Common myeloid progenitor, CD34-positive (primary cell): Measurements from ENCODE around the gene CLDN11.

Source experiments
- CTCF ChIA-PET: fragments of 350-600 bp; sonication (Branson Sonifier 250); formaldehyde crosslinking; loops from one replicate; lab custom pipeline; 2021; ENCODE audit warnings: antibody characterized with exemption; lab: Charles Lee
- POLR2A ChIA-PET: fragments of 350-600 bp; sonication (Branson Sonifier 250); formaldehyde crosslinking; loops from one replicate; lab custom pipeline; 2021; ENCODE audit warnings: antibody characterized with exemption; lab: Charles Lee
- DNase-seq, 3 donors: peaks; one replicate each; pipeline versions ENCODE4 v3.0.0 to v3.0.0-alpha.2; 2013
- H3K27ac ChIP-seq, 2 experiments: 1 replicate in 1 of 2; 2 replicates in 1 of 2; pipeline ENCODE4 v1.7.0; 2013; ENCODE audit warnings: inconsistent platforms in 2 of 2, low read length in 2 of 2, mild to moderate bottlenecking in 2 of 2, low read depth in 1 of 2, moderate library complexity in 1 of 2; ENCODE audit not compliant: severe bottlenecking in 2 of 2, insufficient read depth in 1 of 2, poor library complexity in 1 of 2
- H3K27me3 ChIP-seq, 5 experiments: replicated peaks in 2 of 5; 1 replicate in 3 of 5; 2 replicates in 2 of 5; pipeline versions ENCODE4 v1.6.1 to v1.7.0; 2013; ENCODE audit warnings: low read length in 4 of 5, mild to moderate bottlenecking in 2 of 5, moderate library complexity in 2 of 5, inconsistent platforms in 1 of 5; ENCODE audit not compliant: insufficient read depth in 5 of 5, control insufficient read depth in 4 of 5
- H3K36me3 ChIP-seq, 4 experiments: 1 replicate in 2 of 4; 2 replicates in 2 of 4; pipeline versions ENCODE4 v1.6.1 to v1.7.0; 2013; ENCODE audit warnings: low read length in 3 of 4, control low read depth in 1 of 4, mild to moderate bottlenecking in 1 of 4; ENCODE audit not compliant: control insufficient read depth in 4 of 4, insufficient read depth in 4 of 4
- H3K4me1 ChIP-seq, 4 experiments: 1 replicate in 3 of 4; 2 replicates in 1 of 4; pipeline versions ENCODE4 v1.6.1 to v1.7.1; 2013; ENCODE audit warnings: low read length in 3 of 4, mild to moderate bottlenecking in 3 of 4, control low read depth in 1 of 4, inconsistent platforms in 1 of 4, moderate library complexity in 1 of 4; ENCODE audit not compliant: control insufficient read depth in 4 of 4, insufficient read depth in 4 of 4; ENCODE audit errors: control extremely low read depth in 1 of 4
- H3K4me3 ChIP-seq, 7 experiments: 1 replicate in 4 of 7; 2 replicates in 3 of 7; pipeline versions ENCODE4 v1.5.1 to v1.7.0; 2013; ENCODE audit warnings: mild to moderate bottlenecking in 7 of 7, low read length in 6 of 7, moderate library complexity in 6 of 7, inconsistent platforms in 2 of 7, low read depth in 2 of 7, control low read depth in 1 of 7; ENCODE audit not compliant: insufficient read depth in 4 of 7, control insufficient read depth in 1 of 7; ENCODE audit errors: extremely low read depth in 1 of 7
- H3K9me3 ChIP-seq, 5 experiments: 1 replicate in 4 of 5; 2 replicates in 1 of 5; pipeline versions ENCODE4 v1.6.1 to v1.7.1; 2013; ENCODE audit warnings: low read length in 4 of 5, mild to moderate bottlenecking in 2 of 5, inconsistent platforms in 1 of 5, low read depth in 1 of 5, moderate library complexity in 1 of 5; ENCODE audit not compliant: control insufficient read depth in 4 of 5, insufficient read depth in 2 of 5; ENCODE audit errors: control extremely low read depth in 1 of 5
- WGBS: methylation state at CpG from one replicate; pipeline ENCODE4 v1.1.5; 2013; ENCODE audit not compliant: insufficient coverage; 5-methylcytosine and 5-hydroxymethylcytosine counted together

Gene CLDN11

GRCh38 chr3:170437176-170437575 lies 18.5 kb downstream of the CLDN11 start:
- Histone ChIP-seq H3K36me3 (no peaks in the 10 kb centered on the region), H3K27ac (no peak overlapping the region), H3K4me3 (no peak overlapping the region), H3K4me1 (no peaks in the 10 kb centered on the region), H3K9me3 (peaks cover 0 to 3% (median 0%) of the 10 kb centered on the region in 5 experiments), H3K27me3 (peaks cover 0 to 8% (median 0%) of the 10 kb centered on the region in 5 experiments)
- ChIA-PET POLR2A (no interaction called here), CTCF (no interaction called here)
- DNase-seq, result no peak
- 92% methylated on average over 2 of the region's 4 CpGs for WGBS

DNA sequence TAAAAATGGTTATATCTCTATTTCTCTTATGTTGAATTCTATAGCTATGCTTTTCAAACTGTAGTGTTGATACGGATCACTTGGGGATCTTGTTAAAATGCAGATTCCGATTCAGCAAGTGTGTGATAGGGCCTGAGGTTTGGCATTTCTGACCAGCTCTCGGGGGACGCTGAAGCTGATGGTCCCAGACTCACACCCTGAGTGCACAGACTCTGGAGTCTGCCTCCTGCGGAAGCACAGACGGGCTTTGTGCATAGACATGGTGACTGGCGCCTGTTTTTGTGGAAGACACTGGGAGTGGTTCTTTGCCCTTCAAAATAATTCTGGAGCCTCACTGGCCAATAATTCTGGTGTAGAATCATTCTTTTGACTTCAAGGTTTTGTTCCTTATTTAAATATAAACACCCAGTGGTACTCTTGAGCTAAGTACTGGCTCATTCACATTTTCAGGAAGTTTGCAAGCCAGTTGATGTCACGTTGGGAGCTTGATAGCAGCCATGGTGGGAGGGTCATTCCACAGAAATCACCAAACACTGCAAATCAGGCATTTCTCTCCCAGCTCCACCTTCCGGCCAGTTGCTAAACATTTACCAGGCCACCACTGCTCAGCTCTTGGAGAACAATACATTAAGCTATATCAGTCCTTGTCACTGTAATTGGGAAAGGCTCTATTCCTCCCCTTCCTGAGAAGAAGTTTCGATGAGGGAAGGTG lies 19.2 kb downstream of the CLDN11 start:
- H3K4me3 ChIP-seq, result no peak overlapping the region
- H3K27me3 ChIP-seq, result peaks cover 0 to 11% (median 0%) of the 10 kb centered on the region in 5 experiments
- DNase-seq, result no peak
- ChIA-PET POLR2A (no interaction called here), CTCF (no interaction called here)
- H3K9me3 ChIP-seq, result peaks cover 0 to 3% (median 0%) of the 10 kb centered on the region in 5 experiments
- no peak overlapping the region for H3K27ac ChIP-seq
- H3K36me3 ChIP-seq, result no peaks in the 10 kb centered on the region
- 77% methylated on average over 5 of the region's 10 CpGs for WGBS
- no peaks in the 10 kb centered on the region for H3K4me1 ChIP-seq

GRCh38 chr3:170438836-170439235 lies 20.2 kb downstream of the CLDN11 start:
- ChIA-PET CTCF (no interaction called here), POLR2A (interaction anchor here (0.6 kb wide), 1 partner anchor 22 kb away, joined by 6 read pairs; no protein-coding TSS in a partner anchor)
- WGBS, result no CpG with 5 or more reads among the region's 1 CpG

DNA sequence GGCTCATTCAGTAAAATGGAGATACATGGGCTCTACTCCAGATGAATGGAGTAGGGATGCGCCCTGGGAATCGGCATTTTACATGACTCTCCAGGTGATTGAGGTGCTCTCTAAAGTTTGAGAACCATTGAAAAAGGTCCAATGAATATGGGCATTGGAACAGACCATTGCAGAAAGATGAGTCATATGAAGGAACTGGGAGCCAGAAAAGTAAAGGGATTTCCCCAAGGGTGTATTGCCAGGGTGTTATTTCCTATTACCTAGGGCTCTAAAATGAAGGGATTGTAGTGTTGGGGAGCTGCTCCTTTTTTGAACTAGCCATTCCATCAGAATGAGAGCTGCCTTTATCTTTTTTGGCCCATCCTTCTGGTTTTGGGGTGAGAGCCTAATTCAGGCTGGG lies 21.7 kb downstream of the CLDN11 start:
- Histone ChIP-seq H3K4me3 (no peak overlapping the region), H3K4me1 (no peaks in the 10 kb centered on the region), H3K36me3 (no peaks in the 10 kb centered on the region), H3K27ac (no peak overlapping the region), H3K27me3 (peaks cover 0 to 6% (median 0%) of the 10 kb centered on the region in 5 experiments), H3K9me3 (peaks cover 0 to 3% (median 0%) of the 10 kb centered on the region in 5 experiments)
- 100% methylated on average over 2 of the region's 2 CpGs for WGBS
- DNase-seq, result no peak
- ChIA-PET CTCF (interaction anchor here (1.2 kb wide), 1 partner anchor 26 kb away, joined by 3 read pairs; no protein-coding TSS in a partner anchor), POLR2A (no interaction called here)

More at GRCh38 chr3:170438836-170439235, 20.2 kb downstream of the CLDN11 start:
- H3K4me3 ChIP-seq, result no peak overlapping the region
- H3K4me1 ChIP-seq, result no peaks in the 10 kb centered on the region
- H3K27ac ChIP-seq, result no peak overlapping the region
- peaks cover 0 to 3% (median 0%) of the 10 kb centered on the region in 5 experiments for H3K9me3 ChIP-seq
- DNase-seq, result no peak
- no peaks in the 10 kb centered on the region for H3K36me3 ChIP-seq
- H3K27me3 ChIP-seq, result peaks cover 0 to 11% (median 0%) of the 10 kb centered on the region in 5 experiments

DNA sequence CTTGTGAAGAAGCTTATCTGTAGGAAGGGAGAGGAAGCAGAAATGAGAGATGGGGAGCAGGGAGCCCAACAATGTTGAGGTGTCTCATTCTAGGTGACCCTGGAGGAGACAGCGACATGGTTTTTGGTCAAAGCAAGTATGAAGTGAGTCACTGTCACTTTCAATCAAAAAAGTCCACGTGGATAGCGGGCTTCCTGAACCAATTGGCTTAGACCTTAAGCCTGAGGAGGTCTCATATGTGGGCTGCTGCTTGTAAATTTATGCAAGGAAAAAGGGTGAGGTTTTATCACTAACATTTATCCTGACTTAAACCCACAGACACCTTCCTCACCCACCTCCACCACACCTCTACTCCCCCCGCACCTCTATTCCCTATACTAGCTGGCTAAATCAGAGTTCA lies 22.7 kb downstream of the CLDN11 start:
- H3K4me1 ChIP-seq, result no peaks in the 10 kb centered on the region
- WGBS, result 96% methylated on average over 3 of the region's 4 CpGs
- H3K4me3 ChIP-seq, result no peak overlapping the region
- no peaks in the 10 kb centered on the region for H3K36me3 ChIP-seq
- ChIA-PET CTCF (no interaction called here), POLR2A (no interaction called here)
- no peak overlapping the region for H3K27ac ChIP-seq
- peaks cover 0 to 3% (median 0%) of the 10 kb centered on the region in 5 experiments for H3K9me3 ChIP-seq
- peaks cover 0 to 5% (median 0%) of the 10 kb centered on the region in 5 experiments for H3K27me3 ChIP-seq
- DNase-seq, result no peak

DNA sequence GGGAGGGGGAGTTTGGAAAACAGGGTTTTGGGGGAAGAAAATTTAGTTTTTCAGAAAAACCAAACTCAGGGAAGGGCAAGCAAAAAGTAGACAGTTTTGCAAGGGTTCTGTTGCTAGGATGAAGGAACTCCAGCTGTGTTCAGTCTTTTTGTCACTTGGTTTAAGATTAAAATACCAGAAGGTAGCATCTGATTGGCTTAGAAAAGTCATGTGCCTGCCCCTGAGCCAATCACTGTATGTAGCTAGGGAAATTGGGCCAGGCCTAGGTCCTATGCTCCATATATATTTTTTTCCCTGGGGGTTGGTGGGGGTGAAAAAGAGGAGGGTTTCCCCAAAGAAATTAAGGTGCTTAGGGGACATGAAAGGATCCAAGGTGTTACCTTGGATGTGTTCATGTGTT lies 24.3 kb downstream of the CLDN11 start:
- Histone ChIP-seq H3K4me3 (no peak overlapping the region), H3K9me3 (peaks cover 0 to 3% (median 0%) of the 10 kb centered on the region in 5 experiments), H3K27ac (no peak overlapping the region), H3K36me3 (no peaks in the 10 kb centered on the region), H3K27me3 (peaks cover 0 to 3% (median 0%) of the 10 kb centered on the region in 5 experiments), H3K4me1 (no peaks in the 10 kb centered on the region)
- ChIA-PET POLR2A (no interaction called here), CTCF (no interaction called here)
- no peak for DNase-seq

DNA sequence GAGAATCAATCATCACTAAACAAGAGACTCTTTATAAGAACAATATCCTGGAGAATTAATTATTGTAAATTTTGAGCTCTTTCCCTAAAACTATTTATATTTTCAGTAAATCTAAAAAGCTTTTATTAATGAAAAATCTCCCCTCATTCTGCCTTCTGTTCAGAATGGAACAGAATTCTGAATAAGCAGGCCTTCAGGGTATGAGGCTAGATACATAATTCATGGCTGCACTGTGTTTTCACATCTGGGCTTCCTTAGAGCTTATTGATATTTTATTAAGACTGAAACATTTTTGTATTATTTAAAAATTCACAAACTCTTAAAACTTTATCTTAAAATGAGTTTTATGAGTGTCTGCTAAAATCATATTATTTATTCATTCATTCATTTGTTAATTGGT lies 24.8 kb downstream of the CLDN11 start:
- peaks cover 0 to 3% (median 0%) of the 10 kb centered on the region in 5 experiments for H3K9me3 ChIP-seq
- H3K4me1 ChIP-seq, result no peaks in the 10 kb centered on the region
- H3K36me3 ChIP-seq, result no peaks in the 10 kb centered on the region
- H3K27ac ChIP-seq, result no peak overlapping the region
- DNase-seq, result no peak
- POLR2A ChIA-PET, result no interaction called here
- H3K4me3 ChIP-seq, result no peak overlapping the region
- CTCF ChIA-PET, result no interaction called here
- H3K27me3 ChIP-seq, result peaks cover 0 to 3% (median 0%) of the 10 kb centered on the region in 5 experiments
